Urothelium cell line (cell line): ENCODE data around the gene PLEKHB1.

ENCODE experiments used
- DNase-seq: peaks from one replicate; pipeline ENCODE4 v3.0.0; 2011; ENCODE audit warnings: low spot score, mixed read lengths
- FAIRE-seq: peaks from 2 replicates; lab custom pipeline; 2011; peaks lifted over from hg19 to GRCh38; lab: Jason Lieb, UNC

Gene PLEKHB1, protein sequence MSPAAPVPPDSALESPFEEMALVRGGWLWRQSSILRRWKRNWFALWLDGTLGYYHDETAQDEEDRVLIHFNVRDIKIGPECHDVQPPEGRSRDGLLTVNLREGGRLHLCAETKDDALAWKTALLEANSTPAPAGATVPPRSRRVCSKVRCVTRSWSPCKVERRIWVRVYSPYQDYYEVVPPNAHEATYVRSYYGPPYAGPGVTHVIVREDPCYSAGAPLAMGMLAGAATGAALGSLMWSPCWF

DNA sequence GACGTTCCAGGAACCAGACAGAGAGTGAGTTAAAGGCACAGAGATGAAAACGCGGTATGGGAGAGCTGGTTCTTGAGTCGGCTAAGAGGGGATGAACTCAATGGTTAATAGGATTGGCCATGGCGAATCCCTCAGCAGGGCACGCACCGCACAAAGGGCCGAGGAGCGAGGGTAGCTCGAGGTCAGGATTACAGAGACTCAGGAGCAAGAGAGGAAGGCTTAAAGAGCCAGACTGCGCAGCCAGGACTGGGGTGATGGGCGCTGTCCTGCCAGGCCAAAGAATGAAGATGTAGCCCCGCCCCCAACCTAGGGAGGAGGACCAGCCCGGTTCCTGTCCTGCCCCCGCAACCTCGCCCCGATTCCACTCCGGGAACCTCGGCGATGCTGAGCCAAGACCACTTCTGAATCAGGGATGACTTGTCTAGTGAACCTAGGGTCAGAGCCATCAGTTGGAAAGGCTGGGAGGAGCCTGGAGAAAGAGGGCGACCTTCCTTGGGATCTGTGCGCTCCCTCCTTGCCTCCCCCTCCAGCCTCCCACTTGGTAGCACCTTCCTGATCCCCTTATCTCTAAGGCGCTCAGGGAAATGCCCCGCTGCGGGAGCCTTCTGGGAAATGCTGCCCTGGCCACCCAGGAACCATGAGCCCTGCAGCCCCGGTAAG lies at the start of gene PLEKHB1:
Gene PLEKHB1, plus strand, starts transcription at position 610 of the 660 bp plus-strand sequence. Its CDS starts 28 bp downstream, at position 638.
- no peak for FAIRE-seq
- DNase-seq = no peak

DNA sequence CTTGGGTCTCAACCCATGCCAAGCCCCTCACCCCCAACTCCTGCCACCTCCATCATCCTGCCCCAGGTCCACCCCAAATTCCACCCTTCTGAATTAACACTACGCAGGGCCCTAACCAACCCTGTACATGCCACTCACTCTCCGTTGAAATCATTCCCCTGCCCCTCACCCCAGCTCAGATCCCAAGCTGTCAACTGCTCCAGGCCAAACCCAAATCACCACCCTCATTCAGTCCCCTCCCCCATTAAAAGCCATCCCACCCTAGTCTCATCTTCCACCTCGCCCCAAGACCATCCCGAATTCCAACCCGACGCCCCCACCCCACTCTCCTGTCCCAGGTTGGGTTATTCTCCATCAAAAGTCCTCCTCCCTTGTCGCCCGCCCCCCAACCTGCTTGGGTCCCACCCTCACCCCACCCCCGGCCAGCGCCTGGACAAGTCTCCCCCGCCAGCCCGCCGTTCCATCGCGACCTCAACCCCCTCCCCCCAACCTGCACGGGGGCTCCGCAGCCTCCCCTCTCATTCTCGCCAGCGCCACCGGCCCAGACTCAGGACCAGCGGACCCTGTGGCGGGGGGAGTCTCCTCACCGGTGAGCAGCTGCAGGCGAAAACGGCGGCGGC lies 48.9 kb upstream of the PLEKHB1 start:
- FAIRE-seq = no peak
- peak; percentile 16 for DNase-seq

DNA sequence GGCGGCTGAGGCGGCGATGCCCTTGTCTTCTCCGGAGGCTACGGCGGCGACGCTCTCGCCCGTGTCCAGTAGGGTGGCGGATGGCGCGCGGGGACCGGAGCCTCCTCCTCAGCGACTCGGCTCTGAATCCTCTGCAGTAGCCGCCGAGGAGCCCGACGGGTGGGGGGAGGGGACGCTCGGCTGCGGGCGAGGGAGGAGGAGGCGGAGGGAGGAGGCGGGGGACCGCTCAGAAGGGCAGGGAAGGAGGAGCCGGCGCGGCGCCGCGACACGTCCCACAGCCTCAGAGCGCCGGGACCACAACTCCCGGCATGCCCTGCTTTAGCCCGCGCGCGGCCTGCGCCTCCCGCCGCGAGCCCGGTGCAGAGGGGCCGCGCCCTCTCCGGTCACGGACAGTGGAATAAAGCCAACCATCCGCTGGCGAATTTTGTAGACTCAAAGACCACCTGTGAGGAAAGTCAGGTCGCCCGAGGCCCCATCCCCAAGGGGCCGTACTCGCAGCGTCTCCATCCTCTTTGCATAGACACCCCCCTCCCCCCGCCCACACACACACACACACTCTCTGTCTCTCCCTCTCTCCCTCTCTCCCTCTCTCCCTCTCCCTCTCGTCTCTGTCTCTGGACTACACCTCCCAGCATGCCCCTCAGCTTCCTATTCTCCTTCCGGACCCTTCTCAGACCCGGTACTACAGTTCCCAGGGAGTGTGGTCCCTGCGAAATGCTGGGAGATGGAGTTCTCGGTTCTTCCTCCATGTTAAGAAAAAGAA lies 48.2 kb upstream of the PLEKHB1 start, which contains the start of gene FAM168A:
Gene FAM168A, minus strand, starts transcription at position 157 of the 763 bp plus-strand sequence. CDS start 129,638 bp downstream, outside the sequence.
- FAIRE-seq = peak; percentile 63
- DNase-seq = peak; percentile 97

DNA sequence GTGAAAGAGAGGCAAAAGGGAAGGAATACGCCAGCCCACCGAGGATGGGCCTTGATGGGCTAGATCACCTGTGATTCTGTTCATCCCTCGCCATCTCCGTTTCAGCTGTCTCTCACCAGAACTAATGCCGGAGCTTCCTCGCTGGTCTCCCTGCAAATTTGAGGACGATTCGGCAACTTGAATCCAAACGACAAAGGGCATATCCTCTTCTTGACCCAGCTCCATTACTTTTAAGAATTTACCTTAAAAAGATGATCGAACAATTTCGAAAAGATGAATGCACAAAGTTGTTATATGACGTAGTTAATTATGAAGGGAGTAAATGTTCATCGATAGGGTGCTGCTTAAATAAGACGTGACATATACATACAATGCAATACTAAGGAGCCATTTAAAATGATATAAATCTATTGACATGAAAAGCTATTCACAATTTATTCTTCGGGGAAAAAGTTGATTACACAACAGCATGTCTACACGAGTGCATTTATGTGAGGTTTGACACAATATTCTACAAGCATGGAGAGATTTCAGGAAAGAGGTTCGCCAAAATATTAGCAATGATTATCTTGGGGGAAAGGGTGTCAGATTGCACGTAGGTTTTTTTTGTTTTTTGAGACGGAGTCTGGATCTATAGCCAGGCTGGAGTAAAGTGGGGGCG lies 47.5 kb upstream of the PLEKHB1 start:
- FAIRE-seq (no peak), DNase-seq (no peak)

DNA sequence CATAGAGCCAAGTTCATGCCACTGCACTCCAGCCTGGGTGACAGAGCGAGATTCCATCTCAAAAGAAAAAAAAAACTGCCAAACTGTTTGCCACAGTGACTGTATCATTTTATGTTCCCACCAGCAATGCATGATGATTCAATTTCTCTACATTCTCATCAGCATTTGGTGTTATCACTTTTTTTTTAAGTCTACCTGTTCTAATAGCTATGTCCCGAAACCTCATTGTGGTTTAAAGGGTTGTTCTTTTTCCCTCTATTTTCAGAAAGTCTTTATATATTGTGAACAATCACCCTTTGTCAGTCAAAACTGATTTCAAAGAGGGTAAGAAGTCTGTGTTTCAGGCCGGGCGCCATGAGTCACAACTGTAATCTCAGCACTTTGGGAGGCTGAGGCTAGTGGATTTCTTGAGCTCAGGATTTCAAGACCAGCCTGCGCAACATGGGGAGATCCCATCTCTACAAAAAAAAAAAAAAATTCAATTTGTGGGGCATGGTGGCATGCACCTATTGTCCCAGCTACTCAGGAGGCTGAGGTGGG lies 33.7 kb upstream of the PLEKHB1 start:
- DNase-seq (peak; percentile 27), FAIRE-seq (no peak)

DNA sequence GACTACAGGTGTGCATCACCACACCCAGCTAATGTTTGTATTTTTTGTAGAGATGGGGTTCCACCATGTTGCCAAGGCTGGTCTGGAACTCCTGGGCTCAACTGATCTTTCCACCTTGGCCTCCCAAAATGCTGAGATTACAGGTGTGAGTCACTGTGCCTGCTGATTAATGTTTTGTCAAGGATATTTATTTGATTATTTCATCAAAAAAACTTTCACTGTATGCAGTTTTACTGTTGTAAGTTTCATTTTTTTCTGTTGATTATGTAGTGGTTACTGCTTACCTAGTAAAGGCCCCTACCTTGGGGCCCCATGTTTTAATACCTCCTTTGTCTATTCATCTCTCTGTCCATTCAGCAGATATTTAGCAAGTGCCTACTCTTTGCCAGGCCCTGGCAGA lies 31.8 kb upstream of the PLEKHB1 start:
- FAIRE-seq (no peak), DNase-seq (no peak)

DNA sequence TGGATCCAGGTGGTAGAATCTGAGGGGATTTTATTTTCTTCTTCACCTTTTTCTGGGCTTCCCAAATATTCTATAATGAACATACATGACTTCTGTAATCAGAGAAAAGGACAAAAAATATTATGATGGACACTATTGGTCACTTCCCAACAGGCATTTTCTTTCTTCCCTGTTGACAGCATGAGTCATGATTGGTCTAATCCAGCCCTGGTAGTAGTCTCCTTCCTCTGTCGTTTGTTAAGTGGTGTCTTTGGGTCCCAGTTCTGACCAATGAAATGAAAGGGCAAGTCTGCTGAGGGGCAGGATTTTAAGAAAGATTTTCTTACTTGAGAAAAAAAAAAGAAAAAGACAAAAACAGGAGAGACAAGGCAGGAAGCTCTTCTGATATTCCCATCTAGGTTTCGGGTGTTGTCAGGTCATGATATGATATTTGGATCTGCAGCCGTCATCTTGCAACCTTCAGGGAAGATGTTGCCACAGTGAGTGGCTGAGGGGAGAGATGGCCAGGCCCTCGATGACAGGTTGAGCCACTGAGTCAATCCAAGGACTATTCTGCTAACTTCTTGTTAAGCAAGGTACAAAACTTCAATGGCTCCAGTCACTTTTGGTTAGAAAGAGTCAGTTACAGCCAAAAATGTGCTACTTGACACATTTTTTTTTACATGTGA lies 23.3 kb upstream of the PLEKHB1 start:
- DNase-seq (no peak), FAIRE-seq (no peak)

DNA sequence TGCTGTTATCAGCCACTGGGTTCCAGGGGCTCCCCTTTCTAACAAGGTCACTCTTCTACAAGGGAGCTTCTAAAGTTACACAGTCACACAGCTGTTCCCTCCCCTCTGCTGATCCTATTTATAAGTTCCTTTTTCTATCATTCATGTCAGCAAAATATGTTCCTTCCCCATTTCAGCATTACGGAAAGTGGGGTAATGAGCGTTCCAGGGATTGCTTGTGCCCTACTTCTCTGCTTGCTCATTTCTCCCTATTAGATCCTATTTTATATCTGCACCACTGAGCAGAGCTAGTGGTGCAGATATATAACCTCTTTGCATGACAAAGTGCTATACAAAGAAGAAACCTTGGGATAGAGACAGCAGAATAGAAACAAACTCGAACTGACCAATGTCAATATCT lies 22.7 kb upstream of the PLEKHB1 start:
- no peak for DNase-seq

DNA sequence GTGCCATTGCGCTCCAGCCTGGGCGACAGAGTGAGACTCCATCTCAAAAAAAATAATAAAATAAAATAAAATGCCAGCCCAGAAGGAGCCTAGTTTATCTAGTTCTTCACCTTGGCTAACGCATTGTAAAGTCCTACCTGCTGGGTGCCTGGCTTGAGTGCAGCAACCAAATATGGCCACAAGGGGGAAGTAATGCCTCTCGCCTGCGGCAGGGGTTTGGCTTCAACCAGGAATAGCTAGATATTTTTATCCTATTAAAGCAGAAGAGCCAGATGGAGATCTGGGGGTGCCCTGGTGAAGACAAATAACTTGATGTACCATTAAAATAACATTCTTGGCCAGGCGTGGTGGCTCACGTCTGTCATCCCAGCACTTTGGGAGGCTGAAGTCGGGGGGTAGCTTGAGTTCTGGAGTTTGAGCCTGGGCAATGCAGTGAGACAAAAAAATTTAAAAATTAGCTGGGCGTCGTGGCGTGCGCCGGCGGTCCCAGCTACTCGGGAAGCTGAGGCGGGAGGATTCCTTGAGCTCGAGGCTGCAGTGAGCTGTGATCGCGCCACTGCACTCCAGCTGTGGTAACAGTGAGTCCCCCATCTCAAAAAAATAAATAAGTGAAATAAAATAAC lies 20.6 kb upstream of the PLEKHB1 start:
- DNase-seq (peak; percentile 88), FAIRE-seq (no peak)

More for the DNA sequence above, 22.7 kb upstream of the PLEKHB1 start:
- FAIRE-seq = no peak

DNA sequence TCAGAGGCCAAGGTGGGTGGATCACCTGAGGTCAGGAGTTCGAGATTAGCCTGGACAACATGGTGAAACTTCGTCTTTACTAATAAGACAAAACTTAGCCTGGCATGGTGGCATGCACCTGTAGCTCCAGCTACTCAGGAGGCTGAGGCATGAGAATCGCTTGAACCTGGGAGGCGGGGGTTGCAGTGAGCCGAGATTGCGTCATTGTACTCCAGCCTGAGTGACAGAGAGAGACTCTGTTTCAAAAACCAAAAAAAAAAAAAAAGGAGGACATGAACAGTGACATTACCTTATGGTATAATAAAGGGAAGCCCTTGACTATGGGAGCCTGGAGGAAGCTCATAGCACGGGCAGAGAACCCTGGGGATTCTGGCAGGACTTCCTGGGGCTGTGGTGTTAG lies 16.5 kb upstream of the PLEKHB1 start:
- FAIRE-seq (no peak), DNase-seq (no peak)

DNA sequence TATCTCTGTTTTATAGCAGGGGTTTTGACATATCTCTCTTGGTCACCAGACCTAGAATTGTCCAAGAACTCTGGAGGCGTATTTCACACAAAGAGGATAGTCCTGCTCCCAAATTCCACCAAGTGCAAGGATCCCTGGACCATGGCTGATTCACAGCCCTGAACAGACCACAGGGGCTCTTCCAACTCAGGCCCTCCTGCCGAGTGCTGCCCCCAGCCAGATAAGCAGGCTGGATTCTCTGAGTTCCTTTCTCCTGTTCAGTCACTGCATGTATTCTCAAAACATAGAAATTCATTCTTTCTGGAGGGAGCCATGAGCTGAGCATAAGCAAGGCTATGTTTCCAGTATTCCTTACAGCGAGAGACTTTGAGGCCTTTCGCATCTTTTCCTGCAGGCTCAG lies 13.4 kb upstream of the PLEKHB1 start:
- no peak for FAIRE-seq
- DNase-seq = no peak

DNA sequence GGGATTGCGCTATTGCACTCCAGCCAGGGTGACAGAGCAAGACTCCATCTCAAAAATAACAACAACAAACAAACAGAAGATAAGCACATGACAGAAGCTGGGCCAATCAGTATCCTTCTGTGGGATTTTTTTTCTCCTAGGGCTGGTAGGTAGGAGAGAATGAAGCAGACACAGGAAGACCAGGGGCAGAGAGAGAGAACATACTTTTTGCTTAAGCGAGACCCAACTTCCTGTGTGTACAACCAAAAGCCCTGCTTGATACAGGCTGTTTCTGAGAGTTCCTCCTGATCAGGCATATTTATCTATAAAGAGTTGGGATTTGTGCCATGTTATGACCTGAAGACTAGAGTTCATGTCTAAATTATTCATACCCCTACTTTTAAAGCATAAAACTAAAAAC lies 12.4 kb upstream of the PLEKHB1 start:
- FAIRE-seq (no peak), DNase-seq (no peak)

DNA sequence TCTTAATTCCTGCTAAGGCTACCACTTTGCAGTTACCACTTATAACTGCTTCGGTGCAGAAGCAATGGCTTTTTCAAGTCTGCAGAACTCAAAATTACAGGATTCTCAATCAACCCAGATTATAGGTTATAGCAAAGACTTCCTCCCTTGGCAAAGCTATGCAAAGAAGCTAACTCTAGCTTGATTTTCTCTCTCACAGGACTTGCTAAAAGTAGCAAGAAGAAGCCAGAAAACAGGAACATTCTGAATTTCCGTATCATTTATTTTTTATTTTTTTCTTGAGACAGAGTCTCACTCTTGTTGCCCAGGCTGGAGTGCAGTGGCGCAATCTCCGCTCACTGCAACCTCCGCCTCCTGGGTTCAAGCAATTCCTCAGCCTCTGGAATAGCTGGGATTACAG lies 10.7 kb upstream of the PLEKHB1 start:
- DNase-seq = no peak
- FAIRE-seq = no peak

DNA sequence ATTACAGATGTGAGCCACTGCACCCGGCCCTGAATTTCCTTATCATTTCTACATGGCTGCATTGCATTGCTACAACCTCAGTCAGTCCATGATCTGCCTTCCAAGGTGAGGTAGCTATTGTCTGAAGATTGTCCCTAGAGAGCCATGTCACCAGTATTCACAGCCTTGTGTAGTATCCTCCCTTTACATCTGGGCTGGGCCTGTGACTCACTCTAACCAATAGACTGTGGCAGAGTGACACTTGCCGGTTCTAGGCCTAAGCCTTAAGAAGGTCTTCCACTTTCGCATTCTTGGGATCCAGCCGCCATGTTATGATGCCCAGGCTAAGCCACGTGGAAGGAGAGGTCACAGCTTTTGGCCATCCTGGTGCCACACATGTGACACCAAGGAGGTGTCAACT lies 10.1 kb upstream of the PLEKHB1 start:
- no peak for FAIRE-seq
- DNase-seq = no peak

DNA sequence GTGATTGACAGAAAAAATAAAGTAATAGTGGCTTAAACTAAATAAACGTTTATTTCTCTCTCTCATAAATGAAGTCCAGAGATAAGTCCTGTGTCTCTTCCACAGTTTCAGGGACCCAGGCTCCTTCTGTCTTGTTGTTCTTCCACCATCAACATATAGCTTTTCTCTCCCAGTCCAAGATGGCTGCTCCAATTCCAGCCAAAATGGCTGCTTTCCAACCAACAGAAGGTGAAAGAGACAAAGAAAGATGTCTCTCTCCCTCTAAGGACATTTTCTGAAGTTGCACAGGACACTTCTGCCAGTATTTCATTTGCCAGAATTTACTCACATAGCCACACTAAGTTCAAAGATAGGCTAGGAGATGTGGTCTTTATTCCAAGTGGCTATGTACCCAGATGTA lies 9.4 kb upstream of the PLEKHB1 start:
- DNase-seq (no peak), FAIRE-seq (no peak)

DNA sequence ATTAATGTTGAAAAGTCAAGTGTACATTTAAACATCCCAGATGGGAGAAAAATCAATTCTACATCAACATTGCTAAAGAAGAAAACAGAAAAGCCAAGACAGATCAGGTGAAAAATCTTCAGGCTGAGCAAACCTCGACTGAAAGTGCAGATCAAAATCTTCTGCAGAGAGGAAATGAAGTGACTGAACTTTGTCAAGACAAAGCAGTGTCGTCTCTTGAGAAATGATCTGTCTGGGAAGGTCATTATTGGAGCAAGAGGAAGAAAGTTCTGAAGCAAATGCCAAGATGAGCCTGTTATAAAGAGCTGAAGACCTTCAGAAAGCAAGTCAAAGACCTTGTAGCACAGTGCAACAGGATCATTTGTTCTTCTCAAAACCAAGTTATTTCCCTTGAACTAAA lies 5.8 kb upstream of the PLEKHB1 start:
- FAIRE-seq = no peak
- DNase-seq = no peak

DNA sequence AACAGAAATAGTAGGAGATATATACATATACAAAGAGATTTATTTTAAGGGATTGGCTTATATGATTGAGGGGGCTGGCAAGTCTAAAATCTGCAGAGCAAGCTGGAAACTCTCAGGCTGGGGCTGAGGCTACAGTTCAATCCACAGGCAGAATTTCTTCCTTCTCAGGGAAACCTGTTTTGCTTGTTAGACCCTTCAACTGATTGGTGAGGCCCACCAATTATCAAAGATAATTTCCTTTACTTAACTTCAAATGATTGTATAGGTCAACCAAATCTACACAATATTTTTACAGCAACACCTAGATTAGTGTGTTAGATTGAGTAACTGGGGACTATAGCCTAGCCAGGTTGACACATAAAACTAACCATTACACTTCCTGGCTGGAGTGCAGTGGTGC lies 4.7 kb upstream of the PLEKHB1 start:
- FAIRE-seq (no peak), DNase-seq (no peak)

DNA sequence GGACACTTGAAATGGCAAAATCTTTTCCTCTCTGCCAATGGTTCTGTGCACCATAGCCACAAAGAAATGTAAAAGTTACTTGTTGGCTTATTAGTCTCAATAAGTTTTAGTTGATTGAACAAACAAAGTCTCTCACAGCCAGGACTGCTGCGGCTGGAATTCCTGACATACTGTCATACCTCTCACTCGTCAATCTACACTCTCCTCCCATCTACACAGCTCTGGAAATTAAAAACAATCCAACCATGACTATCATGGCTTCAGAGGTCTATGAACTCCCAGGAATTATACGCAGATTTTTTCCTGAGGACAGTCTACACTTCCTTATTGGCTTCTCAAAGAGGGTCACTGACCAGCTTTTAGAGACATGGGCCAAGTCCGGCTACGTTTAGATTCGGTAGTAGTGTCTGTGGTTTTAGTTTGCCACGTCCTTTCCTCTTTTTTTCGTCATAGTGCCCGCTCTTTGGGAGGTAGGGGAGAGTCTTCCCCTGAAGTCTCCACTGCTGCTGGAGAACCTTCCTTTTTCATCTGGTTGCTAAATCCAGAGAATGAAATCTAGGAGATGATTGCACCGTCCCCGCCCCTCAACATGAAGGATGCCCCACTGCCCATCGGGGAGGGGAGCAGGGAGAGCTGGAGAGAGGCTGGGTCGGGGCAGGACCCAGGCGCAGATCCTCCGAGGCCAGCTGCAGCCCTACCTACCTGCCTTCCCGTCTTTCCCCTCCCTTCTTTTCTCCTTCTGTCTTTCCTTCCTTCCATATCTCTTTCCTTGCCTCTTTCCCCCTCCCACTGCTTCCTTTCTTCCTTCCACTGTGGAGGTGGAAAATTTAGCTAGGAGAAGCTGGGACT lies 1.0 kb upstream of the PLEKHB1 start:
- DNase-seq = no peak
- no peak for FAIRE-seq
